Renal cortical epithelial cell (primary cell): Measurements from ENCODE around the gene NT5C2. TPM values are rescaled to one million over a fixed set of nuclear protein-coding genes. Genes with fewer than 3 reads are reported as not detected.
"Not testable (repeated sequence)": the region's sequence is repeated elsewhere in the genome, so short reads cannot be mapped to it uniquely, and the experiment has no call there.

Source experiments
- DNase-seq: peaks from one replicate; pipeline ENCODE4 v3.0.0-alpha.2; 2011; ENCODE audit warnings: low read depth
- total RNA-seq: library from RNA; depleted of rRNA; stranded (reverse); fragments of >200 nt; gene quantifications from 2 replicates; pipeline ENCODE4 v1.2.3, GENCODE V29; 2014

The NT5C2 gene
- total RNA-seq, result 120 and 137 TPM in 2 replicates

DNA sequence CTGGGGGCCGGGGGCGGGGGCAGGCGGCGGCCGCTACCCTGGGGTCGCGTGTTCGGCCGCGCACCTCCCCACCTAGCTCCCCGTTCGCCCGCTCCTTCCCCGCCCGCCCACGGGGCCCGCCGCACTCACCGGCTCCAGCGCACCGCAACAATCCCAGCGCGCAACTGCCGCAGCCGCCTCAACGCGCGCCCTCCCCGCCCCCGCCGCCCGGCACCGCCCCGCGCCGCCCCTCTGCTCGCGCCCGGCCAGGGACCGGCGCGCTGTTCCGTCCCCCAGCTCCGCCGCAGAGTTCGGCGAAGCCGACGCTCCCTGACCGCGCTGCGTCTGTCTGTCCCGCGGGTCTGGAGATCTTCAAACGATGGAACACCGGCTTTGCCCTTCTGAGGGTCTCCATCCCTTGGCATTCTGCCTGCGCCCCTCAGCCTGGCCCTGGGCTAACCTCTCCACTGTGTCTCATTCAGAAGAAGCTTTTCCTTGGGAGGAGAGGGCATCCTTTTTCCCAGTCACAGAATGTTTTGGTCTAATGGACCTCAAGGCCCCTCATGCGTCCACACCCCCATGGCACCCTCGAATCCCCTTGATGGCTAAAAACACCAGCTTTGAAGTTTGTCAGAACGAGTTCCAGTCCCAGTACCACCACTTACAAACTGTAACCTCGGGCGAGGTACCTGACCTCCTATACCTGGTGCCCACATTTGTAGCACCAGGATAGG lies at the start of gene NT5C2:
Gene NT5C2, minus strand, starts transcription at position 166 of the 713 bp plus-strand sequence. CDS start 18,314 bp downstream, outside the sequence.
- no peak for DNase-seq

DNA sequence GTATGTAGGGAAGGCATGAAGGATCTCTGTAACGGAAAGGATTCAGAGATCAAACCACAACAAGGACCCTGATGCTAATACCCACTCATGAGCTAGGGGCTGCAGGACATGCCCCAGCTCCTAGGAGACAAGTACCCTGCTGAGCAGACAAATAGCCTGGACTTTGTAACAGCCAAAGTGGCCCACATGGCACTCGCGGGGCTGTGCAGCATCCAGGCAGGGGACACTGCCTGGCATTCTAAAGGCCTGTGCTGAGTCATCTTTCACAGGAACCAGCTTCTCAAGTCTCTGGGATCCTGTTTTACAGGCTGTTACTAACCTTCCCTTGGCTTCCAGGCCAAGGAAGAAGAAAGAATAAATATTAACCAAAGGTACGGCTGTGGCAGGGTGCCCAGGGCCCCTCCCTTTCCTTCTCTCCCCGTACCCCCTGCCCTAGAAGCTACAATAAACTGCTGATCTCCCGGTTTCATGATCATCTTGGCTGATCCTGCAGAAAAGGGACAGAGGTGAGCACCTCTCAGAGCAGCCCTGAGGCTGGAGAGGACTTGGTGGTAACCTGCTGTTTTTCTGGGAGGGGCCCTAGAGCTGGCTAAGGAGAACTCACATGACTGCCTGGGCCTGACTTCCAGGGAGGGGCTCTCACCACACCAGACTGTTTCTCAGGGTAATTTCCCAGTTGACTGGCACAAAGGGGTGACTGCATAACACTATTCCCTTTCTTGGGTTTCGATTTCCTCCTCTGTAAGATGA lies 48.4 kb upstream of the NT5C2 start:
- peak; percentile 95 for DNase-seq

DNA sequence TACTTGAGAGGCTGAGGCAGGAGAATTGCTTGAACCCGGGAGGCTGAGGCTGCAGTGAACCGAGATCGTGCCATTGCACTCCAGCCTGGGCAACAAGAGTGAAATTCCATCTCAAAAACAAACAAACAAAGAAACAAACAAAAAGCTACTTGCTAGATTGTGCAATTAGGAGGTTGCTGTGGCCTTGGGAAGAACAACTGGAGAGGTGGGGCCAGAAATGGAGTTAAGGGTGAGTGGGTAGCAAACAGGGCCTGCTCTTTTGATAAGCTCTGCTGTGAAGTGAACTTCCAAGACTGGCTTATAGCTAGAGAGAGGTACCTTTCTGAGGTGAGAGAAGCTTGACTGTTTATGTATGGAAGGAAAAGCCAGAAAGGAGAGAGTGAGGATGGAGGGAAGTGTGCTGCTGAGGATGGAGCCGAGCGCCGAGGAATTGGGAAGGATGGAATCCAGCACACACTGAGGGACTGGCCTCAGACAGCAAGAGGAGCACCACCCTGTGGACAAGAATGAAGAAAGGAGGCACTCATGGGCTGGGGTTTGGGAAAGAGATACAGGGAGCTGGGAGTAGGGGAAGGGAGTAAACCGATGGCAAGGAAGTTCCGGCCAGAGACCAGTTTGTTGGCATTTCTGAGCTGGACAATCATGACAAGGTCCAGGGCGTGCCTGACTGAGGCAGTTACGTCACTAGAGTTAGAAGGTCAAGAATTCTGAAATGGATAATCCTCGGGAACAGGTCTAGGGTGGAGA lies 45.6 kb upstream of the NT5C2 start:
- peak; percentile 57 for DNase-seq

DNA sequence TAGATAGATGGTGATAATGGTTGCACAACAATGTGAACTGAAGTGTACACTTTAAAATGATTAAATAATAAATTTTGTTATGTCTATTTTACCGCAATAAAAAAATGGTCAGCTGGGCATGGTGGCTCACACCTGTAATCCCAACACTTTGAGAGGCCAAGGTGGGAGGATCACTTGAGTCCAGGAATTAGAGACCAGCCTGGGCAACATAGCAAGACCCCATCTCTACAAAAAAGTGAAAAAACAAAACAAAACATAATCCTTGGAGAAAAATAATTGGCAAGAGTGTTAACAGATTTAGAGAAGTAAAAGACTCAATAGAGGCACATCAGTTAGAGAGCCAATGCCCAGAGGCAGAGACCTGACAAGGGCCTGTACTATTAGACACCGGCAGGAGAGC lies 42.7 kb upstream of the NT5C2 start:
- no peak for DNase-seq

DNA sequence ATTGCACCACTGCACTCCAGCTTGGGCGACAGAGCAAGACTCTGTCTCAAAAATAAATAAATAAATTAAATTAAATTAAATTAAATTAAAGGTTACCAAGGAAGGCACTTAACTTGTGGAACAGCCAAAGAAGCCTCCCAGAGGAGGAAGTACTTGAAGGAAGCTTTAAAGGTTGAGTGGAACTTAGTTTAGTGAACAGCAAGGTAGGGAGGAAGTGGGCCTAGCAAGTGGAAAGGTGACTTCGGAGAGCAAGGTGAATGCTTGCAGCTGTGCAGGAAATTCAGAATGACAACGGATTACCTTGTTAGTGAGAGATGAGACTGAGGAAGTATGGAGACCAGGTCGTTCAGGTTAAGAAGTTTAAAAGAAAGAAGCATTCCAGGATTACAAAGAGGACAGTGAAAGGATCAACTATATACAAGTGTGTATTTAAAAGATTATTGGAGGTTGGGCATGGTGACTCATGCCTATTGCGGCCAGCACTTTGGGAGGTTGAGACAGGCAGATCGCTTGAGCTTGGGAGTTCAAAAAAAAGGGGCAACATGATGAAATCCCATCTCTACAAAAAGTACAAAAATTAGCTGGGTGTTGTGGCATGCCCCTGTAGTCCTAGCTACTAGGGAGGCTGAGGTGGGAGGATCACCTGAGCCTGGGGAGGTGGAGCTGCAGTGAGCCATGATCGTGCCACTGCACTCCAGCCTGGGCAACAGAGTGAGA lies 39.9 kb upstream of the NT5C2 start:
- peak; percentile 48 for DNase-seq

DNA sequence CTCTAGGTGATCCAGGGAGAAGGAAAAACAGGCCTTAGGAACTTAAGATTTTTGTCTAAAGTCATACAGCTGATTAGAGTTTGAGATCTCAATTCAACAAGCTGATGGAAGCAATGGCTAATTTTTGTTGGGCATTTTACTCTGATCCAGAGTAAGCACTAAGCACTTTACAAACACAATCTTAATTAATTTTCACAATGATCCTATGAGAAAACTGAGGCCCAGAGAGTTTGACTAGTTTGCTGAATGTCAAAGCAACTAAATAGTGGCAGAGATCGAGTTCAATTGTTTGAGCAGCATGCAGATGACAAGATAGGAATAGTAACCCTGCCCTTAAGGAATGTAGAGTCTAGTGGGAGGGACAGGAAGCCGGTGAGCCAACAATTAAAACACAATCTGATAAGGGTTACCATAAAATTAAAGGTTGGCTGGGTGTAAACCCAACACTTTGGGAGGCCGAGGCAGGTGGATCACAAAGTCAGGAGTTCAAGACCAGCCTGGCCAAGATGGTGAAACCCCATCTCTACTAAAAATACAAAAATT lies 39.1 kb upstream of the NT5C2 start:
- DNase-seq, result no peak

DNA sequence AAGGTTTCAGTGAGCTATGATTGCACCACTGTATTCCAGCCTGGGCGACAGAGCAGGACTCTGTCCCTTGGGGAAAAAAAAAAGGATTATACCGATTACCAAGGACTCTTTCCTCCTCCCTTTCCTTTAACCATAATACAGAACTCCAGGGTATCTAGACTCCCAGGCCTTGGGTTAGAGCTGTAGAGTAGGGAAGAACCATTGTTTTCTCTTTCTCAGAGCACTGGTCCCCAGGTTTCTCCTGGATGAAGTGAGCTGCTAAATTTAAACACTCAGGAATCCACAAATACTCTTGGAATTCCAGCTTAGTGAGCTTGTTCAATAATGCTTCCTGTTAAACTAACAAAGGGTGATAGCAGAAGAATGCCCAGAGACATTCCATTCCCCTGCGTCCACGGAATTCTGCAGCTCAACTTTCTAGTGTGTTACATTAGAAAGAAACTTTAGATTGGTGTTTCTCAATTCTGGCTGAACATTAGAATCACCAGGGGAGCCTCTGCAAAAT lies 38.0 kb upstream of the NT5C2 start:
- DNase-seq, result peak; percentile 98

DNA sequence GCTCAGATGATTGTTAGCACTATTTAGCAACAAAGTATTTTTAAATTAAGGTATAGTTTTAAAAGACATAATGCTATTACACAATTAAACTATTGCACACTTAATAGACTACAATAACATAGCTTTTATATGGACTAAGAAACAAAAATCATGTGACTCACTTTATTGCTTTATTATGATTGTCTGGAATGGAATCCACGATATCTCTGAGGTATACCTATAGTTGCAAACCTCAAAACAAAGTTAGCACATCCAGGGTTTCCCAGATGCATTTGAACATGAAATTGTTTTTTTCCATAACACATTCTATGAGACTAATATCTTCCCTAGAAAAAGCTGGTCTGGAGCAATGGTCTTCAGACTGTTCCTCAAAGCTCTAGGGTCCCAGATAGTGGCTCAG lies 34.3 kb upstream of the NT5C2 start:
- no peak for DNase-seq

DNA sequence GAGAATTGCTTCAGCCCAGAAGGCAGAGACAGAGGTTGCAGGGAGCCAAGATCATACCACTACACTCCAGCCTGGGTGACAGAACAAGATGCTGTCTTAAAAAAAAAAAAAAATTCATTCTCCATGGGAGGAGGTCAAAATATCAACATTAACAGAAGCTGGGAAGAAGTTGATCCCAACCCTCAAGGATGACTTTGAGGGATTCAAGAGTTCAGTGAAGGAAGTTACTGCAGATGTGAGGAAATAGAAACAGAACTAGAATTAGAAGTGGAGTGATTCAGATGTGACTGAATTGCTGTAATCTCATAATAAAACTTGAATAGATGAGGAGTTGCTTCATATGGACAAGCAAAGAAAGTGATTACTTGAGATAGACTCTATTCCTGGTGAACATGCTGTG lies 32.9 kb upstream of the NT5C2 start:
- no peak for DNase-seq

DNA sequence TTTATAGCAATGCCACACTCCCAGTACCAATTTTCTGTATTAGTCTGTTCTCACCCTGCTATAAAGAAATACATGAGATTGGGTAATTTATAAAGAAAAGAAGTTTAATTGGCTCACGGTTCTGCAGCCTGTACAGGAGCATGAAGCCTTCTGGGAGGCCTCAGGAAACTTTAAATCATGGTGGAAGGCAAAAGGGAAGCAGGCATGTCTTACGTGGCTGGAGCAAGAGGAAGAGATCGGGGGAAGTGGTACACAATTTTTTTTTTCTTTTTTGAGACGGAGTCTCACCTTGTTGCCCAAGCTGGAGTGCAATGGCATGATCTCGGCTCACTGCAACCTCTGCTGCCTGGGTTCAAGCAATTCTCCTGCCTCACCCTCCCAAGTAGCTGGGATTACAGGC lies 31.6 kb upstream of the NT5C2 start:
- DNase-seq, result not testable (repeated sequence)

DNA sequence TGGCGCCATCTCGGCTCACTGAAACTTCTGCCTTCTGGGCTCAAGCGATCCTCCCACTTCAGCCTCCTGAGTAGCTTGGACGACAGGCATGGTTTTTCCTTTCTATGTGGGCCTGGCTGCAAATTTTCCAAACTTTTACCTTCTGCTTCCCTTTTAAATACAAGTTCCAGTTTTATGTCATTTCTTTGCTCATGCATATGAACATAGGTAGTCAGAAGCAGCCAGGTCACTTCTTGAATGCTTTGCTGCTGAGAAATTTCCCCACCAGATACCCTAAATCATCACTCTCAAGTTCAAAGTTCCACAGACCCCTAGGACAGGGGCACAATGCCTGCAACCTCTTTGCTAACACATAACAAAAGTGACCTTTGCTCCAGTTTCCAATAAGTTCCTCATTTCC lies 31.1 kb upstream of the NT5C2 start:
- no peak for DNase-seq

DNA sequence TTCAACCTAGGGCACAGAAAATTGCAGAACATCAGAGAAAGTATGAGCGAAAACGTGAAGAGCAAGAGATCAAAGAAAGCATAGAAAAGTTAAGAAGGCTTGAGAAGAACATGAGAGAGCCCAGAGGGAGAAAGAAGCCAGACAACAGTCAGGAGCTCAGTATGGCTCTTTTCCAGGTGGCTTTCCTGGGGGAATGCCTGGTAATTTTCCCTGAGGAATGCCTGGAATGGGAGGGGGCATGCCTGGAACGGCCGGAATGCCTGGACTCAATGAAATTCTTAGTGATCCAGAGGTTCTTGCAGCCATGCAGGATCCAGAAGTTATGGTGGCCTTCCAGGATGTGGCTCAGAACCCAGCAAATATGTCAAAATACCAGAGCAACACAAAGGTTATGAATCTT lies 23.3 kb upstream of the NT5C2 start:
- not testable (repeated sequence) for DNase-seq

DNA sequence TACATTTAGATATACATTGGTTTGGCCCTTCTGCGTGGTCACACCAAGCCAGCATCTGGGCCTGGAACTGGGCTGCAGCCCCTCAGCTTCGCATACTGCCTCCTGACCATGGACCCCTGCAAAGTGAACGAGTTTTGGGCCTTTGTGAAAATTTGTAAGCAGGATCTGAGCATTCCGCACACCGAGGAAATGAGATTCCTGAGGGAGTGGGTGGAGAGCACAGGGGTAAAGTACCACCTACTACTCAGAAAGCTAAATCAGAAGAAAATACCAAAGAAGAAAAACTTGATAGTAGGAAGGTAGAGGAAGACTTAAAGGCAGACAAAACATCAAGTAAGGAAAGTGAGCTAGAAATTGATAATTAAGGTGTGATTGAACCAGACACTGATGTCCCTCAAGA lies 22.5 kb upstream of the NT5C2 start:
- no peak for DNase-seq

DNA sequence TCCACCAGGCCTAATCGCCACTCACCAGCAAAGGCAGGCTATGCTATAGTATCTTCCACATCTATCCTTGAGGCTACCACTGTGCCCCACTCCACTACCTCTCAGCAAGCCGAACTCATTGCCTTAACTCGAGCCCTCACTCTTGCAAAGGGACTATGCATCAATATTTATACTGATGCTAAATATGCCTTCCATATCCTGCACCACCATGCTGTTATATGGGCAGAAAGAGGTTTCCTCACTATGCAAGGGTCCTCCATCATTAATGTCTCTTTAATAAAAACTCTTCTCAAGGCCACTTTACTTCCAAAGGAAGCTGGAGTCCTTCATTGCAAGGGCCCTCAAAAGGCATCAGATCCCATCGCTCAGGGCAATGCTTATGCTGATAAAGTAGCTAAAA lies 17.2 kb upstream of the NT5C2 start:
- DNase-seq, result not testable (repeated sequence)

DNA sequence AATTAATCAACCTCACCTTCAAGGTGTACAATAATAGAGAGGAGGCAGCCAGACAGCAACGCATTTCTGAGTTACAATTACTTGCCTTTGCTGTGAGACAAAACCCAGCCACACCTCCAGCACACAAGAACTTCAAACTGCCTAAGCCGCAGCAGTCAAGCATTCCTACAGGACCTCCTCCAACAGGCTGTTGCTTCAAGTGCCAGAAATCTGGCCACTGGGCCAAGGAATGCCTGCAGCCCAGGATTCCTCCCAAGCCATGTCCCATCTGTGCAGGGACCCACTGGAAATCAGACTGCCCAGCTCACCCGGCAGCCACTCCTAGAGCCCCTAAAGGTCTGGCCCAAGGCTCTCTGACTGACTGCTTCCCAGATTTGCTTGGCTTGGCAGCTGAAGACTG lies 14.6 kb upstream of the NT5C2 start:
- not testable (repeated sequence) for DNase-seq

DNA sequence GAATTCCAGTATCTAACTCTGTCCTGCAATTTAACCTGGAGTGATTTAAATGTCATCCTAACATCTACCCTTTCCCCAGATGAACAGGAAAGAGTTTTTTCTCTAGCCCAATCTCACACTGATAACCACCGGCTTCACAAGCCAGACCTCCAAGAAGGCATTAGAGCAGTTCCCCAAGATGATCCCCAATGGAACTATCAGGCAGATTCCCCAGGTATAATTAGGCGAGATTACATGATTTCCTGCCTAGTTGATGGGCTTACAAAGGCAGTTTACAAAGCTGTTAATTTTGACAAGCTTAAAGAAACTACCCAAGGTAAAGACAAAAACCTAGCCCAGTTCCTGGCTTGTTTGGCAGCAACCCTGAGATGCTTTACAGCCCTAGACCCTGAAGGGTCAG lies 14.1 kb upstream of the NT5C2 start:
- DNase-seq, result no peak

DNA sequence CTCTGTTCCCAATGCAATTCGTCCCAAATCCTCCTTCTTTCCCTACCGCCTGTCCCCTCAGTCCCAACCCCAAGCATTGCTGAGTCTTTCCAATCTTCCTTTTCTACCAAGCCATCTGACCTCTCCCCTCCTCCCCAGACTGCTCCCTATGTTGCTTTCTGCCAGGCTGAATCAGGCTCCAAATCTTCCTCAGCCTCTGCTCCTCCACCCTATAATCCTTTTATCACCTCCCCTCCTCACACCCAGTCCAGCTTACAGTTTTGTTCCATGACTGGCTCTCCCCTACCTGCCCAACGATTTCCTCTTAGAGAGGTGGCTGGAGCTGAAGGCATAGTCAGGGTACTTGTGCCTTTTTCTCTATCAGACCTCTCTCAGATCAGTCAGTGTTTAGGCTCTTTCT lies 13.6 kb upstream of the NT5C2 start:
- DNase-seq, result not testable (repeated sequence)

DNA sequence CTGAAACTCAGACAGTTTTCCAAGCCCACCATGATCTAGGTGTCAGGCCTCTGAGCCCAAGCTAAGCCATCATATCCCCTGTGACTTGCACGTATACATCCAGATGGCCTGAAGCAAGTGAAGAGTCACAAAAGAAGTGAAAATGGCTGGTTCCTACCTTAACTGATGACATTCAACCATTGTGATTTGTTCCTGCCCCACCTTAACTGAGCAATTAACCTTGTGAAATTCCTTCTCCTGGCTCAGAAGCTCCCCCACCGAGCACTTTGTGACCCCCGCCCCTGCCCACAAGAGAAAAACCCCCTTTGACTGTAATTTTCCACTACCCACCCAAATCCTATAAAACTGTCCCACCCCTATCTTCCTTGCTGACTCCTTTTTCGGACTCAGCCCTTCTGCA lies 12.3 kb upstream of the NT5C2 start:
- DNase-seq, result not testable (repeated sequence)

DNA sequence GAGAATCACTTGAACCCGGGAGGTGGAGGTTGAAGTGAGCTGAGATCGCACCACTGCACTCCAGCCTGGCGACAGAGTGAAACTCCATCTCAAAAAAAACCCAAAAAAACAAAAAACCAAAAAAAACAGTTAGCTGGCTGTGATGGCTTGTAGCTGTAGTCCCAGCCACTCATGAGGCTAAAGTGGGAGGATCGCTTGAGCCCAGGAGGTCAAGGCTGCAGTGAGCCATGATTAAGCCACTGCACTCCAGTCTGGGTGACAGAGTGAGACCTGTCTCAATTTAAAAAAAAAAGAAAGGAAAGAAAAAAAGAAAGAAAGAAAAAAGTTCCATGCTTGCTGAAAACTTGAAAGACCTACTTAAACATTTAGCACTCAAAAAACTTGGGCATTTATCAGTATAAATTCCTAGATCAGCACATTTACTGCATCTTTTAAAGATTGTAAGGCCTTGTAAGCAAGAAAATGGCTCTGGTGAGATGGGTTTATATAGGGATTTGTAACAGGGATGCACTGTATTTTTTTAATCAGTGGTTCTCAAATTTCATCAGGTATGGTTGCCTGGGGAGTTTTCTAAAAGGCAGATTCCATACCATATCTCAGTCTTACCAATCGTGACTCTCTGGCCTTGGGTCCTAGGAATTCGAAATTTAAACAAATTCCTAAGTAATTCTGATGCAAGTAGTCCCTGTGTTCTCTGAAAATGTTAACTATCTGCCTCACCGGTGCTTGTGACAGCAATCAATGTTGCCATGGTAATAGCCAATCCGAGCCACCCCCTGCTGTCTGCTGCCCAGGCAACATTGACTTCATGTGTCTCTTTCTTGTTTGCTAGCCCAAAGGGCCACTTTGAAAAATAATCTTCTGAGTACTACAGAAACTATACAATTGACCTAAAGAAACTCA lies 11.5 kb upstream of the NT5C2 start:
- DNase-seq, result no peak

DNA sequence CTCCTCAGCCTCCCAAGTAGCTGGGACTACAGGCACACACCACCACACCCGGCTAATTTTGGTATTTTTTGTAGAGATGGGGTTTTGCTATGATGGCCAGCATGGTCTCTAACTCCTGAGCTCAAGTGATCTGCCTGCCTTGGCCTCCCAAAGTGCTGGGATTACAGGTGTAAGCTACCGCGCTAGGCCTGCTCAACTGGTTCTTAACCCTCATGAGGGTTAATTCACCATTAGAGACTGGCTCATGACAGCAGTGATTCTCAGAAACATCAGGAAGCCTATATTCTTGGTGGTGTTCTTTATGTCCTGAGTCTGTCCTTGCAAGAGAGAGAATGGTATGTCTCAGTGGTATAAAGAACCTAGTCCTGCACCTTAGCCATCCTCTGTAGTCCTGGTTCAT lies 10.4 kb upstream of the NT5C2 start:
- DNase-seq, result no peak
